Measurements from ENCODE around the gene PLPPR1.

GRCh38 chr9:101342595-101342994, 314.1 kb downstream of the PLPPR1 start:
- TF ChIP-seq POLR2AphosphoS5 (IDR thresholded peaks at IDR 0.05) = no peak
- no peak for TF ChIP-seq CTCF (IDR thresholded peaks at IDR 0.05)

Data from transverse colon (tissue), 4 donors.